WI38 (cell line): ENCODE measurements around the gene PPM1K.

Source experiments
- H3K4me3 ChIP-seq: 2 replicates; pipeline ENCODE4 v1.5.1; 2011; ENCODE audit warnings: low read depth, mild to moderate bottlenecking, control low read depth, low read length
- TF ChIP-seq, protein P1 (sequence below): IDR thresholded peaks from 2 replicates; pipeline ENCODE4 v1.5.1; 2012; ENCODE audit warnings: low read depth, mild to moderate bottlenecking, control low read depth, low read length

Gene PPM1K

DNA sequence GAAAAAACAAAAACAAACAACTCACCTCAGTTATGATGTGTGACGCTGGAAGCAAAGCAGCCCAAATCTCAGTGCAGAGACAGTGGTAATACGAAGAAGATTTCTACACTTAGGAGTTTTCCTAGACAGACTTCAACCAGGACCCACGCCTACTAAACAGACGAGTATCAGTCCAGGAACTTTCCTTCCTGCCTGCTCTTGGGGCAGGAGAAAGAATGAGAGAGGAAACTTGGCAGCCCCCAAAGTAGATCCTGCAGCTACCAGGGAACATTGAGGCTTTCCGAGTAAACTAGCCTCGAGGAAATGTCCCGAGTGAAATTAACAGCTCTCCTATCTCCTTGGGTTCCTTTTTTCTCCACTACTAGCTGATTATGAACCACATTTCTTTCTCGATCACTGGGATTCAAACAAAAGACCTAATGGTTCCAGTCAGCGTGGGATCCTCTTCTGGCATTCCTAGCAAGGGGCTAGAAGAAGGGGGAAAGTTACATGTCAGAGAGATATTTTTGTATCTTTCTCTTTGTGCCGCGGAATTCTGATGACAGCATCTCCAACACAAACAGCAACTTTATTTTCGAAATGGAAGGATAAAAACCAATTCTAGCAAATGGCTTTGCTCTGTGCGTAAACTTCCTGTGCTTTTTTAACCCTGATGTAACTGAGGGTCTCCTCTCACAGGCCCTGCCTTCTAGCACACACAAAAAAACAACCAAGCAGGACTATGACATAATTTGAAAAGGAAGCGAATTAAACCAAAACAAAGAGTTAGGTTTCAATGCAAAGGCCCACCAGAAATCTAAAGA lies 53.2 kb downstream of the PPM1K start:
- TF ChIP-seq, protein P1, sequence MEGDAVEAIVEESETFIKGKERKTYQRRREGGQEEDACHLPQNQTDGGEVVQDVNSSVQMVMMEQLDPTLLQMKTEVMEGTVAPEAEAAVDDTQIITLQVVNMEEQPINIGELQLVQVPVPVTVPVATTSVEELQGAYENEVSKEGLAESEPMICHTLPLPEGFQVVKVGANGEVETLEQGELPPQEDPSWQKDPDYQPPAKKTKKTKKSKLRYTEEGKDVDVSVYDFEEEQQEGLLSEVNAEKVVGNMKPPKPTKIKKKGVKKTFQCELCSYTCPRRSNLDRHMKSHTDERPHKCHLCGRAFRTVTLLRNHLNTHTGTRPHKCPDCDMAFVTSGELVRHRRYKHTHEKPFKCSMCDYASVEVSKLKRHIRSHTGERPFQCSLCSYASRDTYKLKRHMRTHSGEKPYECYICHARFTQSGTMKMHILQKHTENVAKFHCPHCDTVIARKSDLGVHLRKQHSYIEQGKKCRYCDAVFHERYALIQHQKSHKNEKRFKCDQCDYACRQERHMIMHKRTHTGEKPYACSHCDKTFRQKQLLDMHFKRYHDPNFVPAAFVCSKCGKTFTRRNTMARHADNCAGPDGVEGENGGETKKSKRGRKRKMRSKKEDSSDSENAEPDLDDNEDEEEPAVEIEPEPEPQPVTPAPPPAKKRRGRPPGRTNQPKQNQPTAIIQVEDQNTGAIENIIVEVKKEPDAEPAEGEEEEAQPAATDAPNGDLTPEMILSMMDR, result no peak
- H3K4me3 ChIP-seq, result peak overlapping the region; percentile 21

DNA sequence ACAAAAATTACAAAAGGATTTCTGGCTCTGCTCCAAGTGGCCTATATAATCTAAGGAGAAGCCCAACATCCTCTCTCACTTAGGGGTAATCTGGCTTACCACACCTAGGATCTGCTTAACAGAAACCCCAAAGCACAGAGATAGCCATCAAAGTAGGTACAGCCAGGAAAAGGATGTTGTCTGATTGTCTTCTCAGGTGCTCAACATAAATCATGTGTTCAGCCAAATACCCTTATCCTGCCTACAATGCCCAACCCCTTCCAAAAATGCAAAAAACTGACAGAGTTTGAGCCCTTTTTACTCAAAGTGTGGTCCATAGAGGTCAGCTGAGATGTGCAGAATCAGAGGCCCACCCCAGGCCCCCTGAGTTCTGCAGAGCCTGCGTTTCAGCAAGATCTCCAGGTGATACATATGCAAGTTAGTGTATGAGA lies 53.9 kb downstream of the PPM1K start:
- TF ChIP-seq, protein P1, result no peak
- H3K4me3 ChIP-seq, result no peak overlapping the region

DNA sequence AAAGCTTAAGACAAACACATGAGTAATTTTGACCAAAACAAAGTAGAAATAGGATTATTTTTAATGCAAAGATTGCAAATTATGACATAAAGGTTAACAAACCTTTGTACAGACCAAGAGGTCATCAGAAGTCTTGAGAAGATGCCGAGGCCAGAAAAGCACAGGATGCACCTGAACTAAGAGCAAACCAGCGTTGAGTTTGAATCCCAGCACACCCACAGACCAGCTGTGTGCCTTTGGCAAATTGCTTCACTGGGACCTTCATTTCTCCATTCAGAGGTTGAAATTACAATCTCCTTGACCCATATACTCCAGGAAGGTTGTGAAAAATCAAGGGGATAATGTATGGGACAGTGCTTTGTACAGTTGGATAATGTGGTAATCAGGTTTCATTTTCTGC lies 56.6 kb downstream of the PPM1K start:
- TF ChIP-seq, protein P1, result no peak
- H3K4me3 ChIP-seq, result no peak overlapping the region

DNA sequence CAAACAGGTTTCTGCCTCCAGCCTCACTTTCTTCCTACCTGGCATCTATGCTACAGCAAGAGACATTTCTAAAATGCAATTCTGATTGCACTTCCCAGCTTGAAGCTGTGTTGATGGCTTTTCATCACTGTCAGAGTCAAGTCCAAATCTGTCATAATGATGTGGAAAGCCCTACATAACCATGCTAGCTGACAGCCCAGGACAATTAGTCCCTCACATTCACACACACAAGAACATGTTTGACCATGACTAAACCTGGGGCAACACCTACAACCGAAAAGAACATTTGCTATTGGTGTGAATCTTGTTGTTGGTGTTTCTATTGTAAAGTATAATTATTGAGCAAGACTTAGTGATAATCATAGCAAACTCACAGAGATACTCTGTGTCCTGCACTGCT lies 58.2 kb downstream of the PPM1K start:
- H3K4me3 ChIP-seq, result no peak overlapping the region
- TF ChIP-seq, protein P1, result no peak

DNA sequence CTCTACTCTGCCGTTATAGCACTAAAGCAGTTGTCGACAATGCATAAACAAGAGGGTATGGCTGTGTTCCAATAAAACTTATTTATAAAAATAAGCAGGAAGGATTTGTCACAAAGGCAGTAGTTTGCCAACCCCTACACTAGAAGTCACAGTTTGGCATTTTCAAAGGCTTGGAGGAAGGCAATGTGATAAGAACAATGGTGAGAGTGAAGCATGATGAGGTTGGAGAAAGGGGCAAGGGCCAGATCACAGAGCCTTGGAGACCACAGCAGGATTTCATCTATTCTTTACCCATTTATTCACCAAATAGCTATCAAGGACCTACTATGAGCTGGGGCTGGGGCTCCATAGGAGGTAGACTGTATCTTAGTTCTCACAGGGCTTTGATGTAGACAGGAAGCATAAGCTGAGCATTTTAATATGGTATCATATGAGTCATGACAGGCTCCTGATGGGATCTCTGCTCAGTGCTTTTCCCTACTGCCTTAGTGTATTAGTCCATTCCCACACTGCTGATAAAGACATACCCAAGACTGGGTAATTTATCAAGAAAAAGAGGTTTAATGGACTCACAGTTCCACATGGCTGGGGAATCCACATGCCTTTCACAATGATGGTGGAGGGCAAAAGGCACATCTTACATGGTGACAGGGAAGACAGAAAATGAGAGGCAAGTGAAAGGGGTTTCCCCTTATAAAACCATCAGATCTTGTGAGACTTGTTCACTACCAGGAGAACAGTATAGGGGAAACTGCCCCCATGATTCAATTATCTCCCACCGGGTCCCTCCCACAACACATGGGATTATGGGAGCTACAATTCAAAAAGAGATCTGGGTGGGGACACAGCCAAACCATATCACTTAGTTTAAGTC lies 58.9 kb downstream of the PPM1K start:
- TF ChIP-seq, protein P1, result no peak
- H3K4me3 ChIP-seq, result no peak overlapping the region

DNA sequence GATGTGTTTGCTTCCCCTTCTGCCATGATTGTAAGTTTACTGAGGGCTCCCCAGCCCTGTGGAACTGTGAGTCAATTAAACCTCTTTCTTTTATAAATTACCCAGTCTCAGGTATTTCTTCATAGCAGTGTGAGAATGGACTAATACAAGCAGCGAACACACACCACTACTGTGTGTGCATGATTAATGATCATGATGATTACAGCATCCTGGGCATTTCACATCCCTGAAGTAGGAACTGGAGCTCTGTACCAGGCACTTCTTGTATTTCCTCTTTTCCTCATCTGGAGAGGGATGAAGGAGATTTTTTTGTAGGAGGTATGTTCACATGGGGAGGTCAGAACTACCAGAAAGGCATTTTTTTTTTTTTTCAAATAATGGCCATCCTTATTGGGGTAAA lies 60.8 kb downstream of the PPM1K start:
- no peak overlapping the region for H3K4me3 ChIP-seq
- TF ChIP-seq, protein P1, result no peak

DNA sequence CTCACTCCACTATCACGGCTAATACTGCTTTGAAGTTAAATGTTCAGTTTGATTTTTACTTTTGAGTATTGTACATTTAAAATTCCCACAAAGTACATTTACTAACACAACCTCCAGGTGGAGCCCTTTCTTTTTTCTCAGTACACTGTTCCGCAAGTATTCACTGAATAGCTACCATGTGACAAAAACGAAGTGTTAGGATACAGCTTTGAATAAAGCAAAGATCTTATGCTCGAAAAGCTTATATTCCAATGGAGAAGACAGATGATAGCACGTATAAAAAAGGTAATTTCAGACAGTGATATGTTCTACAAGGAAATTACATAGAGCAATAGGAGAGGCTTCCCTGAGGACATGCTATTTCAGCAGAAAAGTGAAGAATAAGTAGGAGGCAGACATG lies 65.3 kb downstream of the PPM1K start:
- TF ChIP-seq, protein P1, result no peak
- H3K4me3 ChIP-seq, result no peak overlapping the region
